A673 (cell line): ENCODE measurements around the gene PCK1. TPM values are rescaled to one million over a fixed set of nuclear protein-coding genes. Genes with fewer than 3 reads are reported as not detected.
A peak's percentile ranks its signal among the peaks of the same experiment; 100 is the strongest.

Source experiments
- BruUV-seq: library from RNA; stranded (reverse); fragments of 400-500 nt; replicated peaks from 2 replicates; lab custom pipeline; 2021; lab: Mats Ljungman, UMichigan
- CTCF ChIA-PET: fragments of 300-600 bp; sonication (Branson Sonifier 250); formaldehyde crosslinking; loops from one replicate; lab custom pipeline; 2022; ENCODE audit warnings: antibody characterized with exemption; lab: Charles Lee
- POLR2A ChIA-PET: fragments of 300-600 bp; sonication (Branson Sonifier 250); formaldehyde crosslinking; loops from one replicate; lab custom pipeline; 2022; ENCODE audit warnings: antibody characterized with exemption; ENCODE audit not compliant: low non-redundant PET; lab: Charles Lee
- DNase-seq: peaks from one replicate; pipeline ENCODE4 v3.0.0-alpha.2; 2015; ENCODE audit warnings: low spot score
- H3K27ac ChIP-seq: fragments of 200-600 bp; sonication (generic); 2 replicates; pipeline ENCODE4 v1.5.1; 2016; ENCODE audit warnings: mixed run types, low read depth, mild to moderate bottlenecking, mixed read lengths, antibody characterized with exemption, low read length; ENCODE audit not compliant: poor library complexity, severe bottlenecking
- H3K27me3 ChIP-seq: fragments of 200-600 bp; sonication (generic); replicated peaks from 2 replicates; pipeline ENCODE4 v1.6.1; 2017; ENCODE audit warnings: mixed run types, low read depth, mild to moderate bottlenecking, mixed read lengths, antibody characterized with exemption, low read length; ENCODE audit not compliant: insufficient read depth, poor library complexity
- H3K36me3 ChIP-seq: fragments of 200-600 bp; sonication (generic); 2 replicates; pipeline ENCODE4 v1.6.1; 2016; ENCODE audit warnings: mixed run types, mild to moderate bottlenecking, mixed read lengths, antibody characterized with exemption, low read length; ENCODE audit not compliant: insufficient read depth, poor library complexity, severe bottlenecking
- H3K4me1 ChIP-seq: fragments of 200-600 bp; sonication (generic); 2 replicates; pipeline ENCODE4 v1.6.1; 2017; ENCODE audit warnings: mixed run types, mild to moderate bottlenecking, mixed read lengths, antibody characterized with exemption, low read length; ENCODE audit not compliant: insufficient read depth, poor library complexity, severe bottlenecking
- H3K4me3 ChIP-seq: fragments of 200-600 bp; sonication (generic); 2 replicates; pipeline ENCODE4 v1.5.1; 2016; ENCODE audit warnings: low read depth, mixed run types, mild to moderate bottlenecking, mixed read lengths, low read length; ENCODE audit not compliant: poor library complexity, severe bottlenecking
- H3K9me3 ChIP-seq: fragments of 200-600 bp; sonication (generic); 2 replicates; pipeline ENCODE4 v1.6.1; 2016; ENCODE audit warnings: mixed run types, low read depth, mild to moderate bottlenecking, mixed read lengths, antibody characterized with exemption, low read length; ENCODE audit not compliant: poor library complexity, severe bottlenecking
- EZH2 ChIP-seq: fragments of 200-600 bp; sonication (generic); IDR thresholded peaks from 2 replicates; pipeline ENCODE4 v1.6.1; 2017; ENCODE audit warnings: borderline replicate concordance, low read depth, mild to moderate bottlenecking, mixed read lengths, antibody characterized with exemption, low read length; ENCODE audit not compliant: poor library complexity, severe bottlenecking
- intact Hi-C: fragments of 100-400 bp; cut with micrococcal nuclease; formaldehyde crosslinking; loops from one replicate; pipeline ENCODE4 v1.10.0; 2022; ENCODE audit not compliant: unreplicated experiment
- total RNA-seq: library from RNA; stranded (reverse); gene quantifications from 2 replicates; pipeline ENCODE4 v1.2.3, GENCODE V29; 2021
- TF ChIP-seq, protein P1 (sequence below): fragments of 300-800, 200-600 bp; sonication (generic); conservative IDR thresholded peaks from 2 replicates; pipeline ENCODE4 v1.5.1; 2017; ENCODE audit warnings: low read depth, mild to moderate bottlenecking, antibody characterized with exemption, low read length, moderate library complexity, mixed read lengths

PCK1 gene
- total RNA-seq, 1 experiment from 2014 or later: not detected

DNA sequence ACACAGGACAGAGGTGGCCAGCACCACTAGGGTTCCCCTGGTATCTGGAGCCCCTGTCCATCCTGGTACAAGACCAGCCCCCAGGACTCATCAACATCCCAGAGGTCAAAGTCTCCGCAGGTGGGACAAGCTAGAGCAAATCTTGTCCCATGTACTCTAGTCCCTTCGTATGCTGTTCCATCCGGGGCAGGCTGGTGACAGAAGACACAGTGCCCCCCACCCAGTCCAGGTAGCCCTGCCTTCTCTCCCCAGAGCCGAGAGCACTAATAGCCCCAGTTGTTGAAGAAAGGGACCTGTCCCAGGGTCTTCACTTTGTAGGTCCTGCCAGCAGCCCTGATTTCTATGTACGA, 21.1 kb downstream of the PCK1 start:
- H3K4me1 ChIP-seq: peaks cover 40% of the 10 kb centered on the region
- TF ChIP-seq EZH2: no peak
- TF ChIP-seq, protein P1, sequence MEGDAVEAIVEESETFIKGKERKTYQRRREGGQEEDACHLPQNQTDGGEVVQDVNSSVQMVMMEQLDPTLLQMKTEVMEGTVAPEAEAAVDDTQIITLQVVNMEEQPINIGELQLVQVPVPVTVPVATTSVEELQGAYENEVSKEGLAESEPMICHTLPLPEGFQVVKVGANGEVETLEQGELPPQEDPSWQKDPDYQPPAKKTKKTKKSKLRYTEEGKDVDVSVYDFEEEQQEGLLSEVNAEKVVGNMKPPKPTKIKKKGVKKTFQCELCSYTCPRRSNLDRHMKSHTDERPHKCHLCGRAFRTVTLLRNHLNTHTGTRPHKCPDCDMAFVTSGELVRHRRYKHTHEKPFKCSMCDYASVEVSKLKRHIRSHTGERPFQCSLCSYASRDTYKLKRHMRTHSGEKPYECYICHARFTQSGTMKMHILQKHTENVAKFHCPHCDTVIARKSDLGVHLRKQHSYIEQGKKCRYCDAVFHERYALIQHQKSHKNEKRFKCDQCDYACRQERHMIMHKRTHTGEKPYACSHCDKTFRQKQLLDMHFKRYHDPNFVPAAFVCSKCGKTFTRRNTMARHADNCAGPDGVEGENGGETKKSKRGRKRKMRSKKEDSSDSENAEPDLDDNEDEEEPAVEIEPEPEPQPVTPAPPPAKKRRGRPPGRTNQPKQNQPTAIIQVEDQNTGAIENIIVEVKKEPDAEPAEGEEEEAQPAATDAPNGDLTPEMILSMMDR: no peak
- H3K36me3 ChIP-seq: no peaks in the 10 kb centered on the region
- no peak for DNase-seq
- intact Hi-C loops: no loop called here
- H3K9me3 ChIP-seq: no peaks in the 10 kb centered on the region
- POLR2A ChIA-PET: interaction anchor here (0.6 kb wide), 1 partner anchor 27 kb away, joined by 5 read pairs; no protein-coding TSS in a partner anchor
- H3K4me3 ChIP-seq: no peak overlapping the region
- no TSS peak for BruUV-seq
- peak overlapping the region; percentile 78 for H3K27ac ChIP-seq
- CTCF ChIA-PET: interaction anchor here (0.8 to 1.2 kb wide), 2 partner anchors 12 to 68 kb away, joined by 3 to 14 read pairs; no protein-coding TSS in a partner anchor
- no peaks in the 10 kb centered on the region for H3K27me3 ChIP-seq

DNA sequence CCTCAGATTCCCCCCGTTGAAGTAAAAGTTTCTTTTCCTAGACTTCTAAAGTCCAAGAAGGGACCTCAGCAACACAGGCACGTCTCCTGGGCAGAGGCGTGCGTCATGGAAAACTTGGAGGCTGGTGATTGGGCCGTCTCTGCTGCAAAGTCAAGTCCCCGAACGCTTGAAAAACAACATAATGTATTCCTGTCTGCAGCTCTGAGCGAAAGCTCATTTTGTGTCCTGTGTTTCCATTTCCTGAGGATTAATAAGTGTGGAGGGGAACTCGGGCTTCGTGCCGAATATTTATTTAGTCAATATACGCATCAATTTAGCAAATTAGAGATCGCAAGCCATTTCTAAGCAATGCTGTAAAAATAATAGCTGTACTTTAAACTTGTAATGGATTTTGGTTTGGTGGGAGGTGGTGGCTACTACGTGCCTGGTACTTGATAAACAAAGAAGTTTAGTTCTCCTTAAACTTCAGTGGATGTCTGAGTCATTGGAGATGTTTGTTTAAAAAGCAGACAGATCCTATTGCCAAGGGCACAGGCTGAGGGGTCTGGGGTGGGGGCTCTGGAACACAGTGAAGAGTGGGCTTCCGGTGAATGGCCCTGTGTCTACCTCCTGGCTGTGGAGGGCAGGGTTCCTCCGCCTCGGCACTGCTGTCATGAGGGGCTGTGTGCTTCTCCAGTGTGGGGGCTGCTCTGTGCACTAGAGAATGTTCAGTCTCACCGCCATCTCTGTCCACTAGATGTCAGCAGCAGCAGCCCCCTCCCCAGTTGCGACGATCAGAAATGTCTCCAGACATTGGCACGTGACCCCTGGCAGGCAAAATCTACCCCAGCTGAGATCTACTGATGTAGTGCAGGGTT, 21.8 kb downstream of the PCK1 start:
- H3K4me1 ChIP-seq: peaks cover 40% of the 10 kb centered on the region
- intact Hi-C loops: no loop called here
- CTCF ChIA-PET: interaction anchor here (0.8 to 1.2 kb wide), 3 partner anchors 8 to 69 kb away, joined by 3 to 14 read pairs (median 3); no protein-coding TSS in a partner anchor
- no TSS peak for BruUV-seq
- peak overlapping the region; percentile 24 for H3K4me3 ChIP-seq
- DNase-seq: peak; percentile 83
- peaks cover under 1% of the 10 kb centered on the region for H3K9me3 ChIP-seq
- H3K36me3 ChIP-seq: no peaks in the 10 kb centered on the region
- H3K27me3 ChIP-seq: no peaks in the 10 kb centered on the region
- peak overlapping the region; percentile 78 for H3K27ac ChIP-seq
- TF ChIP-seq EZH2: no peak
- TF ChIP-seq, protein P1: peak; percentile 78
- POLR2A ChIA-PET: interaction anchor here (0.6 kb wide), 1 partner anchor 28 kb away, joined by 5 read pairs; no protein-coding TSS in a partner anchor

DNA sequence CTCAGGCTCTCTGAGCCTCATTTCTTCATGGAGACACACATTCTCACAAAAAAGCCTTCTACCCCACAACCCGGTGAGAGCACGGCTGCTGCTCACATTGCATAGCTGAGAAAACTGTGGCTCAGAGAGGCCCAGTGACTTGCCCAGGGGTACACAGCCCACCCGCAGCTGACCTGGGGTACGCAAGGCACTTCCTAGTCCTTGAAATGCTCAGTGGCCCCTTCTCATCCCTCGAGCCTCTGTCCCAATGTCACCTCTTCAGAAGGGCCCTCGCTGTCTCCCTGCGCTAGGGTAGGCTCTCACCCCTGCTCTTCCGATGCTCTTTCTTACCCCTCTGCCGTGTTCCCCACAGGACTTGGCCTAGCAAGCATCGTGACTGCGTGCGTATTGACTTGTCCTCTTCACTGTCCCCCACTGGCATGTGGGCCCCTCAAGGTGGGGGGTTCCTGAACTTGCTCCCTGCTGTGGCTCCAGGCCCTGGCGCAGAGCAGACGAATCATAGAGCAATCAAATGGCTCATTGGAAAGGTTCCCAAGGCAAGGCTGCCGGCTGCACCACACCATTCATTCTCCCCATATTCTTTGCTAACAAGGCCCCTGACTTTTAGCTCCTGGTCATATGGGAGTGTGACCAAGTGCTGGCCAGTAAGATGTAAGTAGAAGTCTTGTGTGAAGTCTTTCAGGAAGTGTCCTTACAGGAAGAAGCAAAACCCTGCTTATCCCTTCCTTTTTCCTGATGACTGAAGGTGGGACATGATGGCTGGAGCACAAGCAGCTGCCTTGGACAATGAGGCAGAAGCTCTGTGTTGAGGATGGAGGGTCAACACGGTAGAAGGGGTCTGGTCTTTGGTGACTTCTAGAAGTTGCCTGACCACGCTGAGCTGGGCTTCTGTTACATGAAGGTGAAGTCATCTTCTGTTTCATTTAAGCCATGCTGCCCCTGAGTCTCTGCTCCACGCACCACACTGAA, 22.7 kb downstream of the PCK1 start:
- Histone ChIP-seq H3K27ac (peak overlapping the region; percentile 78), H3K27me3 (no peaks in the 10 kb centered on the region), H3K4me3 (no peak overlapping the region), H3K36me3 (no peaks in the 10 kb centered on the region), H3K4me1 (peaks cover 40% of the 10 kb centered on the region), H3K9me3 (peaks cover 4% of the 10 kb centered on the region)
- CTCF ChIA-PET: interaction anchor here (0.8 to 1.2 kb wide), 3 partner anchors 7 to 504 kb away, joined by 3 to 14 read pairs (median 4); no protein-coding TSS in a partner anchor
- intact Hi-C loops: no loop called here
- BruUV-seq: no TSS peak
- no peak for TF ChIP-seq EZH2
- TF ChIP-seq, protein P1: no peak
- POLR2A ChIA-PET: no interaction called here
- no peak for DNase-seq
